ENCODE measurements around the gene UBE2U. TPM values are rescaled to one million over a fixed set of nuclear protein-coding genes. Genes with fewer than 3 reads are reported as not detected.

UBE2U gene
- polyA plus RNA-seq, 1 donor: 0.15 TPM

DNA sequence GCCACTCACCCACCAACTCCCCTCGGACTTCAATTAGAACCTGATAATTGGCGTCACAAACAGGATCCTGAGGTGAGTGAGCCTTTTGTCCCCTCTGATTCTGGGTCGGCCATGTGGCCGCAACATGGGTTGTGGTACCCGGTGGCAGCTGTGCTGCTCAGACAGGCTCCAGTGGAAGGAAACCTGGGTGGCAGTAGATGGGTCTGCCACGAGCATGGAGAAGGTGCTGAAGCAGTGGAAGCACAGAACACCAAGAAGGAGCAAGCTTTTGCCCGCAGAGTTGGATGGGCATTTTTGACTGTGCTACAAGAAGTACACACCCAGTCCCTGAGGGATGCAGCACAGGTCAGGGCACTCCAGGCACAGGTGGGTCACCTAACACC, 16.5 kb upstream of the UBE2U start:
- WGBS (ENCODE audit: insufficient coverage, low lambda C conversion rate): no CpG with 5 or more reads among the region's 7 CpGs
- Histone ChIP-seq H3K27ac (ENCODE audit: low read length) (no peak overlapping the region), H3K4me1 (ENCODE audit: control insufficient read depth, insufficient read depth, low read length) (no peaks in the 10 kb centered on the region), H3K27me3 (ENCODE audit: control insufficient read depth, insufficient read depth, low read length) (no peaks in the 10 kb centered on the region), H3K9me3 (ENCODE audit: control insufficient read depth, low read depth, low read length) (no peaks in the 10 kb centered on the region), H3K36me3 (ENCODE audit: control insufficient read depth, insufficient read depth, low read length) (no peaks in the 10 kb centered on the region), H3K4me3 (ENCODE audit: low read length) (no peak overlapping the region)
- DNase-seq: no peak

DNA sequence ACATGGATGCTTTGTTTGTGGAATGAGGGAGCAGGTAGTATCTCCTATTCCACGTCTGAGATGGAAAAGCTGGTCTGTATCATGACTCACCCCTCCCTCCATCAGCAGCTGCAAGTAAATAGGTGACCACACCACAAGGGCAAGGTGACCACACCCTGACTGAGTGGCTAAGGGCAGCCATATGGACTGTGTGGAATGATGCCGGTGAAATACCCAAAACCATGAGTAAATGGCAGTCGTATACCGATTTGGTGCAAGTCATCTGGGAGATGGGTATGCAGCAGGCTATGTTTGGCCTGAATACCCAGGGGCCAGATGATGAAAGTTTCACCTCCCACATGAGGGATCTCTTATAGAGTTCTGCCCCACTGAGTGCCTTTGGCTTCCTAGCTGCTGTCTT, 15.8 kb upstream of the UBE2U start:
- no CpG with 5 or more reads among the region's 4 CpGs for WGBS (ENCODE audit: insufficient coverage, low lambda C conversion rate)
- no peak overlapping the region for H3K27ac ChIP-seq (ENCODE audit: low read length)
- no peak overlapping the region for H3K4me3 ChIP-seq (ENCODE audit: low read length)

DNA sequence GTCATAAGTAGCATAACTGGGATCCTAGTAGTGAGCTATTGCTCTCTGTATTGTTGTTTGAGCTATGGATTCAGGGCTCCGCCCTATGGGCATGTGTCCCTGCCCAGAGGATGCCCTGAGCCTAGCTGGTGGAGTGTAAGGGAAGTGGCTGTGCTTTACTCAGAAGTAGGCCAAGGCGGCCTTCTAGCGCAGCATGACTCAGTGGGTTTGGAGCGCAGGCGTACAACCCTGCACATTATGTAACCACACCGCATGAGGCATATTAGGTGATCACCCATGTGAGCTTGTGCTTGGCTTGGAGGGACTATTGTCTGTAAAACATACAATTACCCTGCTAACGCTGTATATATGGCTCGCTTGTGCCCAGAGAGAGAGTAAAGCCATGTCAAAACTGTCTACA, 11.1 kb upstream of the UBE2U start:
- no peaks in the 10 kb centered on the region for H3K27me3 ChIP-seq (ENCODE audit: control insufficient read depth, insufficient read depth, low read length)
- H3K4me3 ChIP-seq (ENCODE audit: low read length): no peak overlapping the region
- no peak for DNase-seq
- H3K9me3 ChIP-seq (ENCODE audit: control insufficient read depth, low read depth, low read length): no peaks in the 10 kb centered on the region
- H3K36me3 ChIP-seq (ENCODE audit: control insufficient read depth, insufficient read depth, low read length): no peaks in the 10 kb centered on the region
- H3K27ac ChIP-seq (ENCODE audit: low read length): no peak overlapping the region
- H3K4me1 ChIP-seq (ENCODE audit: control insufficient read depth, insufficient read depth, low read length): no peaks in the 10 kb centered on the region
- no CpG with 5 or more reads among the region's 8 CpGs for WGBS (ENCODE audit: insufficient coverage, low lambda C conversion rate)

More for the DNA sequence above, 15.8 kb upstream of the UBE2U start:
- Histone ChIP-seq H3K4me1 (ENCODE audit: control insufficient read depth, insufficient read depth, low read length) (no peaks in the 10 kb centered on the region), H3K9me3 (ENCODE audit: control insufficient read depth, low read depth, low read length) (no peaks in the 10 kb centered on the region), H3K36me3 (ENCODE audit: control insufficient read depth, insufficient read depth, low read length) (no peaks in the 10 kb centered on the region), H3K27me3 (ENCODE audit: control insufficient read depth, insufficient read depth, low read length) (no peaks in the 10 kb centered on the region)
- DNase-seq: no peak

- Histone ChIP-seq H3K4me3 (ENCODE audit: low read length) (no peak overlapping the region), H3K4me1 (ENCODE audit: control insufficient read depth, insufficient read depth, low read length) (no peaks in the 10 kb centered on the region), H3K9me3 (ENCODE audit: control insufficient read depth, low read depth, low read length) (no peaks in the 10 kb centered on the region), H3K27me3 (ENCODE audit: control insufficient read depth, insufficient read depth, low read length) (no peaks in the 10 kb centered on the region), H3K27ac (ENCODE audit: low read length) (no peak overlapping the region), H3K36me3 (ENCODE audit: control insufficient read depth, insufficient read depth, low read length) (no peaks in the 10 kb centered on the region)
- no CpG with 5 or more reads among the region's 8 CpGs for WGBS (ENCODE audit: insufficient coverage, low lambda C conversion rate)
- no peak for DNase-seq
Observed at GRCh38 chr1:64194168-64195080, 9.0 kb upstream of the UBE2U start.

GRCh38 chr1:64195081-64195395, 8.4 kb upstream of the UBE2U start:
- no peaks in the 10 kb centered on the region for H3K4me1 ChIP-seq (ENCODE audit: control insufficient read depth, insufficient read depth, low read length)
- H3K27me3 ChIP-seq (ENCODE audit: control insufficient read depth, insufficient read depth, low read length): no peaks in the 10 kb centered on the region
- WGBS (ENCODE audit: insufficient coverage, low lambda C conversion rate): no CpG with 5 or more reads among the region's 1 CpG
- no peak overlapping the region for H3K27ac ChIP-seq (ENCODE audit: low read length)
- H3K36me3 ChIP-seq (ENCODE audit: control insufficient read depth, insufficient read depth, low read length): no peaks in the 10 kb centered on the region
- DNase-seq: no peak
- no peak overlapping the region for H3K4me3 ChIP-seq (ENCODE audit: low read length)
- H3K9me3 ChIP-seq (ENCODE audit: control insufficient read depth, low read depth, low read length): no peaks in the 10 kb centered on the region

GRCh38 chr1:64196074-64196870, 7.2 kb upstream of the UBE2U start:
- H3K27me3 ChIP-seq (ENCODE audit: control insufficient read depth, insufficient read depth, low read length): no peaks in the 10 kb centered on the region
- H3K9me3 ChIP-seq (ENCODE audit: control insufficient read depth, low read depth, low read length): no peaks in the 10 kb centered on the region
- H3K36me3 ChIP-seq (ENCODE audit: control insufficient read depth, insufficient read depth, low read length): no peaks in the 10 kb centered on the region
- H3K27ac ChIP-seq (ENCODE audit: low read length): no peak overlapping the region
- H3K4me1 ChIP-seq (ENCODE audit: control insufficient read depth, insufficient read depth, low read length): no peaks in the 10 kb centered on the region
- no CpG with 5 or more reads among the region's 8 CpGs for WGBS (ENCODE audit: insufficient coverage, low lambda C conversion rate)
- DNase-seq: no peak
- no peak overlapping the region for H3K4me3 ChIP-seq (ENCODE audit: low read length)

DNA sequence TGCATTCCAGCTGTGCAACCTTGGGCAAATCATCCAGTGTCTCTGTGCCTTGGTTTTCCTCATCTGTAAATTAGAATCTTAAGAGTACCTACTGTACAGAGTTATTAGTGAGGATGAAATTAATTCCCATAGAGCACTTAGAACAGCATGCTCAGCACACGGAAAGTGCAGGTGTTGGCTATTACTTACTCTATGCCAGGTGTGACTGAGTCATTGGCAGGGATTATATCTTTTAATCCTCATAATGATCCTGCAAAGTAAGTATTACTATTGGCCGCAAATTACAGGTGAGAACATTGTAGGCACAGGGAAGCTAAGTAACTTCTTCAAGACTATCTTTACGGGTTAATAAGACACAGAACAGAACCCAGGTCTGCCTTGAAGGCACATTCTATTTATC, 6.3 kb upstream of the UBE2U start:
- WGBS (ENCODE audit: insufficient coverage, low lambda C conversion rate): no CpG with 5 or more reads among the region's 3 CpGs
- DNase-seq: no peak
- no peak overlapping the region for H3K4me3 ChIP-seq (ENCODE audit: low read length)

GRCh38 chr1:64199154-64199553, 4.3 kb upstream of the UBE2U start:
- Histone ChIP-seq H3K27me3 (ENCODE audit: control insufficient read depth, insufficient read depth, low read length) (peaks cover 3% of the 10 kb centered on the region), H3K9me3 (ENCODE audit: control insufficient read depth, low read depth, low read length) (no peaks in the 10 kb centered on the region), H3K4me3 (ENCODE audit: low read length) (no peak overlapping the region), H3K36me3 (ENCODE audit: control insufficient read depth, insufficient read depth, low read length) (no peaks in the 10 kb centered on the region), H3K4me1 (ENCODE audit: control insufficient read depth, insufficient read depth, low read length) (no peaks in the 10 kb centered on the region), H3K27ac (ENCODE audit: low read length) (no peak overlapping the region)
- WGBS (ENCODE audit: insufficient coverage, low lambda C conversion rate): no CpG with 5 or more reads among the region's 2 CpGs
- no peak for DNase-seq

More for the DNA sequence above, 6.3 kb upstream of the UBE2U start:
- H3K4me1 ChIP-seq (ENCODE audit: control insufficient read depth, insufficient read depth, low read length): no peaks in the 10 kb centered on the region
- H3K9me3 ChIP-seq (ENCODE audit: control insufficient read depth, low read depth, low read length): no peaks in the 10 kb centered on the region
- no peak overlapping the region for H3K27ac ChIP-seq (ENCODE audit: low read length)
- no peaks in the 10 kb centered on the region for H3K27me3 ChIP-seq (ENCODE audit: control insufficient read depth, insufficient read depth, low read length)
- no peaks in the 10 kb centered on the region for H3K36me3 ChIP-seq (ENCODE audit: control insufficient read depth, insufficient read depth, low read length)

GRCh38 chr1:64200064-64200463, 3.4 kb upstream of the UBE2U start:
- Histone ChIP-seq H3K36me3 (ENCODE audit: control insufficient read depth, insufficient read depth, low read length) (no peaks in the 10 kb centered on the region), H3K4me3 (ENCODE audit: low read length) (no peak overlapping the region), H3K27ac (ENCODE audit: low read length) (no peak overlapping the region), H3K9me3 (ENCODE audit: control insufficient read depth, low read depth, low read length) (no peaks in the 10 kb centered on the region), H3K4me1 (ENCODE audit: control insufficient read depth, insufficient read depth, low read length) (no peaks in the 10 kb centered on the region), H3K27me3 (ENCODE audit: control insufficient read depth, insufficient read depth, low read length) (peaks cover 5% of the 10 kb centered on the region)
- no CpG with 5 or more reads among the region's 1 CpG for WGBS (ENCODE audit: insufficient coverage, low lambda C conversion rate)
- DNase-seq: no peak

DNA sequence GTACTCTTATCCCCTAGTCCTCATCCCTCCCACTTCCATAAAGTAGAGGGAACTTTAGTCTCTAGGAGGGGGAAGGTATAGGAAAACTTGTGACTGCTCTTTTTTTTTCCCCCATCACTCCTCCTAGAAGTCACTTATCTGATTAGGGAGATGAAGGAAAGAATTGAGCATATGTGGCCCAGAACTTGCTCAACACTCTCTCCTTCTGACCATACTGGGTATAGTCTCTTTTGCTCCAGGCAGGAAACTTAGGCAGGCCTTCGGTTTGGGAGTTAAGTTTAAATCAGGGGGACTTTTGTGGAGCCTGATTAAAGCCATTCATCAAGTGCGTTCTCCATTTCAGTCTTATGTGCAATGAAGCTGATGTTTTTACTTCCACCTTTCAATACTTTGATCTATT, 5.8 kb downstream of the UBE2U start:
- Histone ChIP-seq H3K27me3 (ENCODE audit: control insufficient read depth, insufficient read depth, low read length) (peaks cover 3% of the 10 kb centered on the region), H3K9me3 (ENCODE audit: control insufficient read depth, low read depth, low read length) (no peaks in the 10 kb centered on the region), H3K36me3 (ENCODE audit: control insufficient read depth, insufficient read depth, low read length) (no peaks in the 10 kb centered on the region), H3K4me1 (ENCODE audit: control insufficient read depth, insufficient read depth, low read length) (no peaks in the 10 kb centered on the region), H3K4me3 (ENCODE audit: low read length) (no peak overlapping the region), H3K27ac (ENCODE audit: low read length) (no peak overlapping the region)
- no peak for DNase-seq
- WGBS (ENCODE audit: insufficient coverage, low lambda C conversion rate): 100% methylated on average over 1 of the region's 2 CpGs
